ENCODE measurements around the gene SNX24. TPM values are rescaled to one million over a fixed set of nuclear protein-coding genes. Genes with fewer than 3 reads are reported as not detected.

SNX24 gene
- total and polyA plus RNA-seq, 8 donors = 1.2 to 38.5 (median 20.0) TPM

DNA sequence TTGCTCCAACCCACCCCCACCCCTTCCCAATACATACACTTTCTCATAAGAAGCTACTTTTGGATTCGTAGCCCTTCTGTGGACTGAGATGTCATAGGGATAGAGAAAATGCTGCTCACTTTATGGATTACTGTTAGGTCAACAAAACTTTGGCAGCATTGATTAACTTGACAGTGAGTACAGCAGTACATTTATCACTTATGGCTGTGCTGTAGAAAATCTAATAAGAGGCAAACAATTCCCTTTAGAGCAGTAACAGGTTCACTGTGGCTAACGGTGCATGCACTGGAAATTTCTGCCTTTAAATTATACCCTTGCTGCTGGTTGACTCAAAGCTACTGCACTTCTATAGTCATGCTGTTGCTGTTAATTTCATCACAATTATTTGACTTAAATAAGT is 131.9 kb downstream of the SNX24 start:
- no peak for DNase-seq
- intact Hi-C loops (cut with DNase I; ENCODE audit: low total_unique reads) = no loop called here
- no peaks in the 10 kb centered on the region for H3K27me3 ChIP-seq

DNA sequence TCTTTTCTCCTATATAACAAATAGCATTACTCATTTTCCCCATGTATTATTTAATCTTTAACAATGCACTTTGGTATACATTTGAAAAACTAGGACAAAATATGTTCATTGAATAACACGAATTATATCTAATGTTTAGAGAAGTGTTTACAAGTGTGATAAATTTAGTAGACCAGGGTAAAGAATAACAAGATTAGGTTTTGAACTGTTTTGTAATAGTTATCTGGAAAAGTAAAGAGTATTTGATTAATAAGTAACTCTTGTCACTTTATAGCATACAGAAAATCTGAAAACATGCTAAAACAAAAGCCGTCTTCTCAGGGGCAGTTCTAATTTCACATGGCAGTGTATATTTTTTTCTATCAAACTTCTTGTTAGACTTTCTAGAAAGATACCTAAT is 132.7 kb downstream of the SNX24 start:
- peaks cover 0 to 8% (median 2%) of the 10 kb centered on the region in 4 donors for H3K4me1 ChIP-seq
- TF ChIP-seq EP300 (IDR thresholded peaks at IDR 0.05) = no peak
- TF ChIP-seq POLR2AphosphoS5 (IDR thresholded peaks at IDR 0.05) = no peak
- no peaks in the 10 kb centered on the region for H3K36me3 ChIP-seq
- H3K4me3 ChIP-seq = no peak overlapping the region
- DNase-seq = no peak
- intact Hi-C loops (cut with DNase I; ENCODE audit: low total_unique reads) = no loop called here
- H3K27me3 ChIP-seq = no peaks in the 10 kb centered on the region
- no peak overlapping the region for H3K27ac ChIP-seq
- WGBS, 5 donors = 25 to 56% (median 46%) methylated on average over 2 of the region's 2 CpGs
- H3K9me3 ChIP-seq = no peaks in the 10 kb centered on the region

More for the DNA sequence above, 131.9 kb downstream of the SNX24 start:
- Histone ChIP-seq H3K4me3 (no peak overlapping the region), H3K9me3 (no peaks in the 10 kb centered on the region), H3K36me3 (no peaks in the 10 kb centered on the region), H3K4me1 (peaks cover 0 to 8% (median 2%) of the 10 kb centered on the region in 4 donors), H3K27ac (no peak overlapping the region)
- 45 to 62% (median 52%) methylated on average over 2 of the region's 2 CpGs for WGBS, 5 donors
- TF ChIP-seq, protein P1, sequence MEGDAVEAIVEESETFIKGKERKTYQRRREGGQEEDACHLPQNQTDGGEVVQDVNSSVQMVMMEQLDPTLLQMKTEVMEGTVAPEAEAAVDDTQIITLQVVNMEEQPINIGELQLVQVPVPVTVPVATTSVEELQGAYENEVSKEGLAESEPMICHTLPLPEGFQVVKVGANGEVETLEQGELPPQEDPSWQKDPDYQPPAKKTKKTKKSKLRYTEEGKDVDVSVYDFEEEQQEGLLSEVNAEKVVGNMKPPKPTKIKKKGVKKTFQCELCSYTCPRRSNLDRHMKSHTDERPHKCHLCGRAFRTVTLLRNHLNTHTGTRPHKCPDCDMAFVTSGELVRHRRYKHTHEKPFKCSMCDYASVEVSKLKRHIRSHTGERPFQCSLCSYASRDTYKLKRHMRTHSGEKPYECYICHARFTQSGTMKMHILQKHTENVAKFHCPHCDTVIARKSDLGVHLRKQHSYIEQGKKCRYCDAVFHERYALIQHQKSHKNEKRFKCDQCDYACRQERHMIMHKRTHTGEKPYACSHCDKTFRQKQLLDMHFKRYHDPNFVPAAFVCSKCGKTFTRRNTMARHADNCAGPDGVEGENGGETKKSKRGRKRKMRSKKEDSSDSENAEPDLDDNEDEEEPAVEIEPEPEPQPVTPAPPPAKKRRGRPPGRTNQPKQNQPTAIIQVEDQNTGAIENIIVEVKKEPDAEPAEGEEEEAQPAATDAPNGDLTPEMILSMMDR (IDR thresholded peaks at IDR 0.05) = no peak
- no peak for TF ChIP-seq EP300 (IDR thresholded peaks at IDR 0.05)
- no peak for TF ChIP-seq POLR2A (IDR thresholded peaks at IDR 0.05)
- TF ChIP-seq POLR2AphosphoS5 (IDR thresholded peaks at IDR 0.05) = no peak

DNA sequence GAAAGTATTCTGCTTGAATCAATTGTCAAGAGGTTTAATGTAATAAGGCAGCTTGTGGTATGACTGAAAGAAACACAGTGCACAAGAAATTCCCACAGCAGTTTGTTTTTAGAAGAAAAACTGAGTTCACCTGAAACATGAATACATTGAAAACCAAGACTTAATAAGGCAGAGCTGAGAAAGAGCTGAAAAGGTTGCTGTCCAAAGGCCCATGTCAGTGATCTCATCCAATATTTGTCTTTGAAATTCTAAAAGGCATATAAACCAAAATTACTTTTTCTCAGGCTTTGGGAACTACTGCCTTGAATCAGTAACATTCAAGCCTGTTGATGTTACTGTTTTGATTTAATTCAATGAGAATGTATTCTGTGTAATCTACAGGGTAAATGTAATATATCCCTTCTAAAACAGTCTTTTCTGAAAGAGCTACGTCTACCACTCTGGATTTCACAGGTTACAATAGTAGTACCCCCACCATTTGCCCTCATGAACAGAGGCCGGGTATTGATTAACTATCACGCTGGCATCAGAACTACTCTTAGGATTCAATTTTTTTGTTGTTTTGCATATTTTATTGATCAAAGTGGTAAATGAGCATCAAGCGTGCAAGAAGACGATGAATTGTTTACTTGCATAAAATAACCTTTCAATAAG is 133.4 kb downstream of the SNX24 start:
- H3K4me1 ChIP-seq = peaks cover 0 to 8% (median 2%) of the 10 kb centered on the region in 4 donors
- TF ChIP-seq, protein P1 (IDR thresholded peaks at IDR 0.05) = no peak
- TF ChIP-seq POLR2AphosphoS5 (IDR thresholded peaks at IDR 0.05) (no peak), EP300 (IDR thresholded peaks at IDR 0.05) (no peak), POLR2A (IDR thresholded peaks at IDR 0.05) (no peak)
- 78 to 99% (median 98%) methylated on average over 5 of the region's 5 CpGs for WGBS, 5 donors
- no peaks in the 10 kb centered on the region for H3K36me3 ChIP-seq
- intact Hi-C loops (cut with DNase I; ENCODE audit: low total_unique reads) = no loop called here
- no peaks in the 10 kb centered on the region for H3K27me3 ChIP-seq
- no peak for DNase-seq
- no peak overlapping the region for H3K27ac ChIP-seq
- no peaks in the 10 kb centered on the region for H3K9me3 ChIP-seq
- no peak overlapping the region for H3K4me3 ChIP-seq

DNA sequence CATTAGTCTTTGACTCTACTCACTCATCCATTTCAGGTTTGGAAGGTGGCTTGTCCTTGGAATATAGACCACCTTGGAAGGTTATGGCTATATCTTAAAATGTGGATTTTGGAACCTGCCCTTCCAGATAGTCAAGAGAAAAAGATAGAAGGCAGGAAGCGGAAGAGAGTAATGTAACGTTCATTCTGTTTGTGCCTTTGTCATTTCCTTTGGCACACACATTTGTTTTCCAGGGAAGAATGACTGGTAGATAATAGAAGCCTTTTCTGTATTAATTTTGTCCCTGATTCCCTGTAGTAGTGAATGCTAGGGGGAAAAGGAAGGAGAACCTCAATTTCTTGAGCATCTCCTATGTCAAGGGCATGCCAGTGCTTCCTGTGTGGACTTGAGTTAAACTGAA is 136.4 kb downstream of the SNX24 start:
- H3K4me3 ChIP-seq = no peak overlapping the region
- WGBS, 5 donors = 50 to 75% (median 64%) methylated on average over 2 of the region's 2 CpGs
- H3K27ac ChIP-seq = no peak overlapping the region
- H3K27me3 ChIP-seq = no peaks in the 10 kb centered on the region
- TF ChIP-seq POLR2A (IDR thresholded peaks at IDR 0.05) (no peak), POLR2AphosphoS5 (IDR thresholded peaks at IDR 0.05) (no peak), EP300 (IDR thresholded peaks at IDR 0.05) (no peak)
- TF ChIP-seq, protein P1 (IDR thresholded peaks at IDR 0.05) = no peak
- intact Hi-C loops (cut with DNase I; ENCODE audit: low total_unique reads) = no loop called here
- no peaks in the 10 kb centered on the region for H3K36me3 ChIP-seq
- H3K4me1 ChIP-seq = peaks cover 0 to 8% (median 2%) of the 10 kb centered on the region in 4 donors
- H3K9me3 ChIP-seq = no peaks in the 10 kb centered on the region
- no peak for DNase-seq

DNA sequence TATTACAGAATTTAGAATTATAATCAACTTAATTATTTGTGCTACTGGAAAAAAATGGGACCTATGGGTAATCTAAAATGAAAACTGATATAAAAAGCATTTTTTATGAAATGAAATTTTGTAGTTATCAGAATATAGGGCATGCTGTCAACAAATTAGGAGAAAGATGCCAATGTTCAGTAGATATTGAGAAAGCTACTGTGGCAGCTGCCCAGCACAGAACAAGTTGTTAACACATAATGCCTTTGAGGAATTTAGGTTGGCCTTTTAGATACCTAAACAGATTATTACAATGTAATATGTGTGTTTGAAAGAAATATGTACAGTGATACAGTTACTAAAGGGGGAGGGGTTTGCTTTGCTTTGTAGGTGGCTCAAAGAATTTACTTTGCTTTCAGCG is 137.0 kb downstream of the SNX24 start:
- no peaks in the 10 kb centered on the region for H3K27me3 ChIP-seq
- TF ChIP-seq POLR2A (IDR thresholded peaks at IDR 0.05) (no peak), EP300 (IDR thresholded peaks at IDR 0.05) (no peak), POLR2AphosphoS5 (IDR thresholded peaks at IDR 0.05) (no peak)
- TF ChIP-seq, protein P1 (IDR thresholded peaks at IDR 0.05) = no peak
- WGBS, 5 donors = 0 to 46% (median 0%) methylated on average over 1 of the region's 1 CpG

More for the DNA sequence above, 137.0 kb downstream of the SNX24 start:
- Histone ChIP-seq H3K9me3 (no peaks in the 10 kb centered on the region), H3K36me3 (no peaks in the 10 kb centered on the region), H3K4me1 (peaks cover 0 to 4% (median under 1%) of the 10 kb centered on the region in 4 donors), H3K4me3 (no peak overlapping the region), H3K27ac (no peak overlapping the region)
- intact Hi-C loops (cut with DNase I; ENCODE audit: low total_unique reads) = no loop called here
- no peak for DNase-seq
